ENCODE results near the gene GATA3.

The GATA3 gene

DNA sequence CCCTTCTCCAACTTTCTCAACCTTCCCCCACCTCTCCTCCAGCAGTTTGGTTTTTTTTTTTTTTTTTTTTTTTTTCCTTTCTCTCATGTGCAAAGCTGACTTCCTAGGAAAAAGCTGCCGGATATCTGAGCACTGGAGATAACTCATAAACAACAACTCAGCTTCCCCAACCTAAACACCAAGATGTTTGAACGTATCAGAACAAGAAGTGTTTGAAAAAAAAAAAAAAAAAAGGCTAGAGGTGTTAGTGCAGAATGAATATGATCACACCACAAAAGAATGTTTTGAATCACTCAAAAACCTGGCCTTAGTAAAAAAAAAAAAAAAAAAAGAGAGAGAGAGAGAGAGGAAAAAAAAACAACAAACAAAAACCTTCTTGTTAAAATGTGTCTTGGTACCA is 11.2 kb downstream of the GATA3 start:
- DNase-seq, result no peak

DNA sequence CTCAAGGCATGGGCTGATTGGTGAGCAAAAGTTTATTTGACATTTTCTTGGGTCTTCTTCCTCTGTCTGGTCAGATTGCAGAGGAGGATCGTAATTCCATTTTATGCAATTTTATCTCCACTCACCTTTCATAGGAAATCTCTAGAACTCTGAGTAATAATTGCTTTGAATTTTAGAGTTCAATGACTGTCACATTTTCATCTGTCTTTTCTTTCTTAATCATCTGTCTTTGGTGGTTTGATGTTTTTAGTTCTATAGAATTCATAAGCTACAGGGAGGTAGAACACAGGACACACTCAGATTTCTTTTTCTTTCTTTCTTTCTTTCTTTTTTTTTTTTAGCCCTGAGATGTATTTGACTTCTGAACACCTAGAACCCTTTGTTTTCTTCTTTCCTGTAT is 11.6 kb downstream of the GATA3 start:
- no peak for DNase-seq

DNA sequence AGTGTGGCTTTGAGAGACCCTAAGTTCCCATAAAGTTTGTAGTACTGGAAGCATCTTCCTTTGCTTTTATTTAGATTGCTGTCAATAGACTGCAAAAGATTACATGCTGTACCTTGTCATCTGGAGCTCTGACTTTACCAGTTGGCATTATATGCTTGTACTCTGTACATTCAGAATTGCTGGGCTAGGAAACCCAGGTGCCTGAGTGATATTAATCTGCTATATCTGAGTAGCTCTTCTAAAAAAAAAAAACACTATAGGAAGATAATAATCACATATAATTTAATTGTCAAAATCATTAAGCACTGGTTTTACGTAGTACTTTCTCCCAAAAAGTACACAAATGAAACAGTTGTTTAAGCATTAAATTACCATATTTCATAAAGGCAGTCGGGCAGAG is 12.3 kb downstream of the GATA3 start:
- DNase-seq, result no peak

DNA sequence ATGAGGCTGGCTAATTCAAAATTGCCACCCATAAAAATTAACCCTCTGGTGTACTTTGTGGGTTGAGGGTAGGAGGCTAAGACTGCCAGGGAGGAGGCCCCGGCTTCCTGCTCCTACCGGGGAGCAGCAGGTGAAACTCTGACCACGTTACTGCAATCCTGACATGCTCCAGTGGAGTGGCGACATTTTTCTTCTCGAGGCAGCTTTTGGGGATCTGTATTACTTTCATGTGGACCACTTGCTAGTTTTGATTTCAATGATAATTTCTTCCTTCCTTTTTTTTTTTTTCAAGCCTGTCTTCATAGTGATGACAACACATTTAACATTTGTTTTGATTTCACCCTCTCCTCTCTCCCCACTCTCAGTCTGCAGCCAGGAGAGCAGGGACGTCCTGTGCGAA is 14.6 kb downstream of the GATA3 start:
- no peak for DNase-seq

DNA sequence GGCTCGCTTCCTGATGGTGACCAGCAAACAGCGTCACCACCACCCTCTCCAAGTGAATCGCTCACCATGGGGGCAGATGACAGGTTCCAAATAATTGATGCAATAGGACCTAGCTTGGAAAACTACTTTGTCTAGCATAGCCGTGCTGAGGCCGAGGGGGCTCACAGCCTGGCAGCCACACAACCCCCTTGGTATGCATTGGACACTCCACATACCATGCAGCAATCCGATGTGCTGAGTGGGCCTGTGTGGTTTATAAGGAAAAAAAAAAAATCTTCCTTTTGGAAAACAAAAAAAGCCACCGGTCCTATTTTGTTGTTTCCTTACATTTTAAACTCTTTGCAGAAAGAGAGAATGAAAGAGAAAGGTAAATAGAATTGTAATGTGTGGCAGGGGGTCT is 15.1 kb downstream of the GATA3 start:
- DNase-seq, result no peak

DNA sequence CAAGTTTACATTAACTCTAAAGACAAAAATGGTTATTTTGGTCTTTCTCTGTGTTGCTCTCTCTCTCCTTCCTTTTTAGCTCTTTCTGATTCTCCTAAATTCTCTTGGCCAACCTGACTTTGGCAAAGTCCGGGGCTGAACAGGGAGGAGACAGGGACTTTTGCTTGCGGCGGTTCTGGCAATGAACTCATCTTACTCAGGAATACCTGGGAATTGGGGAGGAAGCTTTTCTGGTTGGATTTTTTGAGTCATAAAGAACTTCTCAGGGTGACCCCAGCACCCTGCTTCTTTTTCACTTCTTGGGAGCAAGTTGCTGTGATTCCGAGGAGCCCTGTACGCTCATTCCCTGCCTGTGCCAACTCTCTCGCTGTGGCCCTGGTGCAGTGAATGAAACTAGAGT is 16.0 kb downstream of the GATA3 start:
- no peak for DNase-seq

DNA sequence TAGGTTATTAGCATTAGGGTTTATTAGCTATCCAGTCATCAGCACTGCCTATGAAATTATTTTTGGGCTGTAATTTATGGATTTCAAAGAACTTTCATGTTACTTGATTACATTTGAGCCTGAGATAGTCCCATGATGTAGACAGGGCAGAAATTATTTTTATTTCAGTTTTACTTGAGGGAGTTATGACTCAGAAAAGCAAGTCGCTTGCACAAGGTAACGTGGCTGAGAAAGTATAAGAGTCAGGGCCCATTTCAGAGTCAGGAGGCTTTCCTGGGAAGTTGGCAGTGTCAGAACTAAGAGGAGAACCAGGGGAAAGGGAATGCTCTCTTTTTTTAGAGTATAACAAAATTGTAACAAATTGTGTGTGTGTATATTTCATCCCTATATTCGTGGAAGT is 16.5 kb downstream of the GATA3 start:
- DNase-seq, result no peak

DNA sequence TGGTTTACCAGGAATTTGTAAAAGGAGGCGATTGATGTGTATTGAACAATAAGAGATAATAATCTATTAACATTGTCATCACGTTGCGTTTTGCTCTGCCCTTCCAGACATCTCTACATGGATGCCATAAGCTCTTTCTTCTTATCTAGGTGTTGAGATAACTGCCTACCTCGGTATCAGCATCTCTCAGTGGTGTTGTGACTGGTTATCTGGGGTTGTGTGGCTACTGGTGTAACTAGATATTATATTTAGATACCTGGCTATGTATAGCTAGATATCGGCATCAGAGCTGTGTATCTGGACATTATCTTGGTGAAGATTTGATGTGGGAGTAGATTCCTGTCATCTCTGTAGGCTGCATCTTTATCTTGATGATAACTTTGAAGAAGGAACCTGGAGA is 17.2 kb downstream of the GATA3 start:
- no peak for DNase-seq

DNA sequence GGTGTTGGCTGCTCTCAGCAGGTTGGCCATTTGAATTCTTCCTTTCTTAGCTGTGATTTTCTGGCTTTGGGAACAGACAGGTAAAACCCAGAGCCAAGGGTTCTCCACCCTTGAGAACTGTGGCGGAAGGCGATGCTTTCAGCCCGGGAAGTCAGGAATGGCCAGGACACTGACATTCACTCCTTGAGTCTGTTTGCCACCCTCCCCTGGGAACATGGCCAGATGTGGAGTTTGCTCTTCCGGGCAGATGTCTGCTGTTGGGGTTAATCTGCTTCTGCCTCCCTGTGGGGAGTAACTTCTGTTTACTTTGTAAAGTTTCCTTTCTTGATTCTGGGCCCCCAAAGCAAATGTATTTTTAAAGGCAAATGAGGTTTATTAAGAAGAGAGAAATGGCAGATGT is 17.7 kb downstream of the GATA3 start:
- no peak for DNase-seq

DNA sequence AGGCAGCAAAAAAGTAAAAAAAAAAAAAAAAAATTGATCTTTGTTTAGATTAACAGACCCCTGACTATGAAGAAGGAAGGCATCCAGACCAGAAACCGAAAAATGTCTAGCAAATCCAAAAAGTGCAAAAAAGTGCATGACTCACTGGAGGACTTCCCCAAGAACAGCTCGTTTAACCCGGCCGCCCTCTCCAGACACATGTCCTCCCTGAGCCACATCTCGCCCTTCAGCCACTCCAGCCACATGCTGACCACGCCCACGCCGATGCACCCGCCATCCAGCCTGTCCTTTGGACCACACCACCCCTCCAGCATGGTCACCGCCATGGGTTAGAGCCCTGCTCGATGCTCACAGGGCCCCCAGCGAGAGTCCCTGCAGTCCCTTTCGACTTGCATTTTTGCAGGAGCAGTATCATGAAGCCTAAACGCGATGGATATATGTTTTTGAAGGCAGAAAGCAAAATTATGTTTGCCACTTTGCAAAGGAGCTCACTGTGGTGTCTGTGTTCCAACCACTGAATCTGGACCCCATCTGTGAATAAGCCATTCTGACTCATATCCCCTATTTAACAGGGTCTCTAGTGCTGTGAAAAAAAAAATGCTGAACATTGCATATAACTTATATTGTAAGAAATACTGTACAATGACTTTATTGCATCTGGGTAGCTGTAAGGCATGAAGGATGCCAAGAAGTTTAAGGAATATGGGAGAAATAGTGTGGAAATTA is 19.4 kb downstream of the GATA3 start:
- DNase-seq, result no peak

DNA sequence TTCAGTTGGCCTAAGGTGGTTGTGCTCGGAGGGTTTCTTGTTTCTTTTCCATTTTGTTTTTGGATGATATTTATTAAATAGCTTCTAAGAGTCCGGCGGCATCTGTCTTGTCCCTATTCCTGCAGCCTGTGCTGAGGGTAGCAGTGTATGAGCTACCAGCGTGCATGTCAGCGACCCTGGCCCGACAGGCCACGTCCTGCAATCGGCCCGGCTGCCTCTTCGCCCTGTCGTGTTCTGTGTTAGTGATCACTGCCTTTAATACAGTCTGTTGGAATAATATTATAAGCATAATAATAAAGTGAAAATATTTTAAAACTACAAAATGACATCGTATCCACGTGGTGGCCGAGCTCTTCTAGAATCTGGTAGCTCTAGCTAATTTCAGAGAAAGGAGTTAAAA is 20.4 kb downstream of the GATA3 start:
- no peak for DNase-seq

DNA sequence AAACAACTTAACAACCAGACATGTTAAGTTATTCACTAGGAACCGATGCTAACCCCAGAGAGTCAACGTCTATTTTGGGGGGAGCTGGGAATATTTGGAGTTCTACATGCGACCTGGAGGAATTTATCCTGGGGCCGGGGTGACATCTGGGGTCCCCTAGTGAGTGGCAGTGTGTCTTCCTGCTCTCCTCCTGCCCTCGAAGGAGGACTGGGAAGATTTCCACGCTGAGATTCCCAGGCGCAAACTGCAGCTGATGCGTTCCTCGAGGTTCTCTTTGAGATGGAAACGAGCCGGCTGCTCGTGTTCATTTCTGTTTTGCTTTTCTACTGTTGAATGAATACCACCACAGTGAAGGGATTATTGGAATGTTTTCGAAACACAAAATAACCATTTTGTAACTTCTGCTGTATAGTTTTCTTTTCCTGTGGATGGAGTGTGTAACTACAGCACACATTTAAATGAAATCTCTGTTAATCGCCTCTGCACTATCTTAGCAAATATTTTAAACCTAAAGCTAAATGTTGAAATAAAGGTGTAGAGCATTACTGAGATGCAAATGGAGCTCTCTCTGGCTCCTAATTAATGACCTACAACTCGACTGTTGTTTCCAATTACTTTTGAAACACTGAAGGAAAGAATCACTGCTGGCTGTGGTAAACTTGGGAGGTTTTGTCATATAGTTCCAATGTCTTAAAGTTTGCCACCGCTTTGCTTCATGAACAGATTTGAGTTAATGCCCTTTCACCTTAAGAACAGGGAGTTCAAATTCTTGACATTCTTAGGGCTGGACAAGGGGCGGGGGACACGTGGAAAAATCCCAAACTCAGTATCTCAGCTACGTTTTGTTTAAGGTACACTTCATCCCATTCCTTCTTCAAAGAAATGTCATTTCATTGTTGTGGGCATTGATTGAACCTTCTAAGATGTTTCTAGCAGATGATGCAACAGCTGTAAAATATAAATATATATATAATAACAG is 21.1 kb downstream of the GATA3 start:
- DNase-seq, result no peak

DNA sequence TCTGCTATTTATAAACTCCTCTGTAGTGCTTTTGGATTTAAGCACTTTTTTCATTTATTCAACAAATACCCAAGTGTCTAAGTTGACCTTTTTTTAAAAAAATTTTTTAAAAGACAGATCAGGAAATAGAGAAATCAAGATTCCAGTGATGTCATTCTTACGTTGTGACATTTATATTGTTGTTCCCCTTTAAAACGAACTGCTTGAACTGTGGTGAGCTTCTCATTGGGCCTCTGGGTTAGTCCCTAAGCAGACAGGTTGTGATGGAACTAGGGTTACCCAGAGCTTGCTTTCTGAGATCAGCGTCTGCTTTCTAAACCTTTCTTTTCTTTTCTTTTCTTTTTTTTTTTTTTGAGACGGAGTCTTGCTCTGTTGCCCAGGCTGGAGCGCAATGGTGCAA is 22.4 kb downstream of the GATA3 start:
- DNase-seq, result no peak

DNA sequence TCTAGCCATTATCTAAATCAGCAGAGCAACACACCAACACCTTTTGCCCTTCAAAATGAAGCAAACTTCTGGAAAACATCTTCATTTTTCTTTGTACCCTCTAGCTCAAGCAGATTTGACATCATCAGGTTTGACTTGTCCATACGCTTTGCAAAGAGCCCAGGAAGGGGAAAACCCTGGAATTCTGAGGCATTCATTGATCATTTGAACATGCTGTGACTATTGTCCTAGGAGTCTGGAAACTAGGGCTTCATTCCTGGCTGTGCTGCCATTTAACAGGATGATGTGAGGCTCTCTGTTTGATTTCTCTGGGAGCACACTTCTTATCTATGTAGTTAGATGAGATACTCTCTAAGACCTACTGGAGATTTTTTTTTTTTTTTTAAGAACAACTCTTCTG is 23.5 kb downstream of the GATA3 start:
- DNase-seq, result no peak

DNA sequence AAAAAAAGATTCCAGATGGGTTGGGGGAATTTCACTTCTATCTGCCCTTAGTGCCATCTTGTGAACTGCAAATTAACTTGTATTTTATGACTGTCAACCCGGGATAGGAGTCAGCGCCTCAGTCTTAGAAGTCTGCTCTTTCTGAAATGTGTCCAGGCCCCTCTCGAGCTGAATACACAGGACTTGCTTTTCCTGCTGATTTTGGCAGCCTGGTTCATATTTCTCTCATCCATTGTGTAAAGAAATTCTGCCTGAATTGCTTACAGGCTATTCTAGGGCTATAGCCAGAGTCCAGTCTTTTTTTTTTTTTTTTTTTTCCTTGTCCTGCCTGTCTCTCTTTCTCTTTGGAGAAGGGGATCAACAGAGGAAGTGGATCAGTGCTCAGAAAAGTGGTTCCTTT is 24.6 kb downstream of the GATA3 start:
- DNase-seq, result no peak

DNA sequence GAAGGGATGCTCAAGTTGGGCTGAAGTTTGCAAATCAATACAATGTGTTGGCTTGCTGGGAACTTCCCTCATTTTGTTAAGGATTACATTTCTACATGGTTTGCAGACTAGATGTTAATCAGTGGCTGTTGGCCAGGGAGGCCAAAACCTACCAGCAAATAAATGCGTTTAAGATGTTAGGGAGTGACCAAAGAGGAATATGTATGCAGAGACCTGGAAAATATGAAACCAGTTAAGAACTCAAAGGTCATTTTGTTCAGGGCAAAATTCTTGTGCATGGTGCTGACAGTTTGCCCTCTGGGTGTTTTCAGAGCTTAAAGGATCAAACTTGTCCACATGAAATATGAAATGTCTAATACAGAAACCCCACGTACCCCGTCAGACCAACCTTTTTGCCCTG is 30.3 kb downstream of the GATA3 start:
- no peak for DNase-seq

DNA sequence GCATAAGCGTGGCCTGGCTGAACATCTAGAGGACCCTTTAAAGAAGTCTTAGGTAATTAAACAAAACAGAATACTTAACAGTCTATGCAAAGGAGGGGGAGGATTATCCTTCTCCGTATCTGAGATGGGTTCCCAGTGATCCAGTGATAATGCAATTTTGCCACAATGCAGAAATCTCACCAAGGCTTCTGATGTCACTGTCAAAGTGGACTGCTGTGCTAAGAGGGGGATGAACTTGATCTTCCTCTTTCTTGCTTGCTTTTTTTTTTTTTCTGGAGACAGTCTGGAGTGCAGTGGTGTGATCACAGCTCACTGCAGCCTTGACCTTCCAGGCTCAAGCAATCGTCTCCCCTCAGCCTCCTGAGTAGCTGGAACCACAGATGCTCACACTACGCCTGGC is 30.8 kb downstream of the GATA3 start:
- no peak for DNase-seq

DNA sequence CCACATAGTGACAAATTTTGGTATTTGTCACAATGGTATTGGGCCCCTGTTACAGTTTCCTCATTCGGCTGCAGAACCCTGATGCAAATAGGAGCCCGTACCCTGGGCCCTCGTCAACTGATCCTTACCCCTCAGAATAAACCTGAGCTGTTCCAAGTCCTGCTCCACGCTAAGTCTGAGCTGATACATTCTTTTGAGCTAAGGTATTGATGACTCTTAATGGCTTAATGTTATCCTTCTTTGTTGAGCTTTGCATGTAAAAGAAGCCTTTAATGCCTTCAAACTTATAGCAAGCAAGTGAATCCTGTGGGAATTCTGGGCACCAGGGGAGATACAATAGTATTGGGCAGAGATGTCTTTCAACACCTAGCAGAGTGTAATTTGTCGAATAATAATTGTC is 31.8 kb downstream of the GATA3 start:
- no peak for DNase-seq

DNA sequence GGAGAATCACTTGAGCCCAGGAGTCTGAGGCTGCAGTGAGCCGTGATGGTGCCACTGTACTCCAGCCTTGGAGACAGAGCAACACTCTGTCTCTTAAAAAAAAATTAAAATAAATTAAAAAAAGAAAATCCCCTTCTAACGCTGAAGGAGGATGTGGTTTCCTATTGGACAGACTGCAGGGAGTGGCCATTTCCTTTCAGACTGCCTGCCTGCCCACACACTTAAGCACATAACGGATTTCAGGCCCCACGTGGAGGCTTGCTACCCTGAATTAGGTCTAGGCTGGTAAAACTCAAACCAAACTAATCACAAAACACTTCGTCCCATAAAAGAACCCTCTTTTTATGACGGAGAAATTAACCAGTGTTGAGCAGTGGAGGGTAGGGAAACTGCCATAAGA is 34.0 kb downstream of the GATA3 start:
- DNase-seq, result no peak

DNA sequence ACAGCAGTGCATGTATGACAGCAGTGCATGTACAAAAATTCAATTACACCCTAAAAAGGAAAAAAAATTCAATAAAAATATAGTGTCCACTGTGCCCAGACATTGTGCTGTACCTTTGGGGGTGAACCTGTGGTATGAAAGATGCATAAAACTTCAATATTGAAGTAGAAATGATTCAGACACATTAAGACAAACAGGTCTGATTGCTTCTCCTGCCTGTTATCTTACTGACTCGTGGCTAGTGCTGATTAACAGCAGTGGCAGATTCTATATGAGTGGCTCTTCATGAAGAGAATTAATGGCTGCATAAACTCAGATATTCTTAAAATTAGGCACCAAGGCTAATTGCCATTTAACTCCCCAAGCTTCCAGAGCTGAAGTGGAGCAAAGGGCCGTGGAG is 37.9 kb downstream of the GATA3 start:
- no peak for DNase-seq

DNA sequence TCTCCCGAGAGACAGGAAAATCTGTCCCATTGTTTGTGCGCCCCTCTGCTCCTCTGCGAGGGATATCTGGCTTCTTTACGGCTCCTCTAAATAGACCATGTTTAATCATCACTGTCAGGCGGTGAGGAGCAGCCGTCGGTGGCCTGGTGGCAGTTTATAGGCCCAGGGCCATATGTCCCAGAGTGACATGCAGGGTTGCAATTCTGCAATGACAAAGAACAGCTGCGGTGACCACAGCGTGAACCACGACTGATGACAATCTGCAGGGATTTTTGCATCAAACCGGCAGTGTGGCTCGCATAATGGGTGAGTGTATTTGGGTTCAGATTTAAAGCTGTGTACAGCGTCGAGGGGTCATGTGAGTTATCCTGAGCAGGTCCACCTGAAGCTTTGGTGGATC is 41.5 kb downstream of the GATA3 start:
- no peak for DNase-seq

DNA sequence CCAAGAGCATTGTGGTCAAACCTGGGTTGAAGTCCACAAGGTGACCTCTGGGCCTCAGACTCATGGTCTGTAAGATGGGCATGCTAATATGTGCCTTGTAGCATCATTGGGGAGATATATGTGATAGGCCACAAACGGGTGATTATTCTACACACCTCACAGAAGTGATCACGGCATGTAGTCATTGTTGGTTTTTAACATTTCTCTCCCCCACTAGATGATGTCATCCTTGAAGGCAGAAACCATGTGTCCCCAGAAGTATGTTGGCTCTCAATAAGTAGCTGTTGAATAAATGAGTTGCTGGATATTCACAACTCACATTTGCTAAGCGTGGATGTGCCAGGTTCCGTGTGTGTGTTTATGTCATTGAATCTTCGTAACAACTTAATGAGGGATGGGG is 42.4 kb downstream of the GATA3 start:
- DNase-seq, result no peak

DNA sequence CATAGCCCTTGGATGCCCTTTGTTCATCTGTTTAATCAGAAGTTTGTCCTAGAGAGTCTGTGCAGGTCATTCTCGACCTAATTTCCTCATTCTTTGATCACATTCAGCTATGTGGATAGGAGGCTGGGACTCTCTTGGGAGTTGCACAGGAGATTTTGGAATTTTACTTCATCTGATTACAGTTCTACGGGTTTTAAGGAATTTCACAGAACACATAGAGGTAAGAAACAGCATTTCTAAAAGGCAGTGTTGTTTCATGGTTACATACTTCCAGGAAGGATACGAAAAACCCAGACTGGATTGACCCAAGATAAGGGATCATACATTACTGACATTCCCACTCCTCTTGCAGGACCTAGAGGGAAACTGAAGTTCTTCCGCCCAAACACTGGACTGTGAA is 45.9 kb downstream of the GATA3 start:
- no peak for DNase-seq

DNA sequence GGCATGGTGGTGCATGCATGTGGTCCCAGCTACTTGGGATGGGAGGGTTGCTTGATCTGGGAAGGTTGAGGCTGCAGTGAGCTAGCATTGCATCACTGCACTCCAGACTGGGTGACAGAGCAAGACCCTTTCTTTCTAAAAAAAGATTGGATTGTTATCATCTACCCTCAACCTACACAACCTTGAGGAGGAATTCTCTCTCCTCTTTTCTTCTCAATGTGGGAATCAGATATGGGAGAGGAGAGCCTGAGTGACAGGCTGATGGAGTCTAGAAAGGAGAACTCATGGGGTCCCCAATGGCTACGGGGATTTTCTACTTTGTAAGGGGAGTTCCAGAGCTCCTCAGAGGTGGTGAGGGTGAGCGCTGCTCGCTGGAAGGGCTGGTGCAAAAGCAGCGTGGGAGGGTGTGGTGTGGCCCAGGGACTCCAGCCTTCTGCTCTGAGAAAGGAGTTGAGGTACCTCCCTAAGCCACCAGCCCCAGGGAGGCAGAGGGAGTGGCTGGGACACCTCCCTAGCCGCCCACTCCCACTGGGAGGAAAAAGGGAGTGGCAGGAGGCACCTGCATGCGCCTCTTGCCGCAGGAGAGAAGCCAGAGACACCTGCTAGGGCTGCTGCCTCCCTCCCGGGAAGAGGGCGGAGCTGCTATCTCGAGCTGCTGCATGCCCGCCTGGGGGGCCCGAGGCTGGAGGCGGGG is 48.4 kb downstream of the GATA3 start:
- DNase-seq, result no peak
